BJ (cell line): ENCODE results near the gene MAK. TPM values are rescaled to one million over a fixed set of nuclear protein-coding genes. Genes with fewer than 3 reads are reported as not detected.
"Not testable (repeated sequence)": the region's sequence is repeated elsewhere in the genome, so short reads cannot be mapped to it uniquely, and the experiment has no call there.

Experiments used
- CTCF ChIA-PET: fragments of 350-600 bp; formaldehyde crosslinking; extraction: SDS; loops from one replicate; lab custom pipeline; 2021; ENCODE audit warnings: antibody characterized with exemption, inconsistent platforms; lab: Yijun Ruan, JAX
- POLR2A ChIA-PET: fragments of 300-600 bp; sonication (Branson Sonifier 250); formaldehyde crosslinking; extraction: SDS; loops from one replicate; lab custom pipeline; 2021; ENCODE audit warnings: antibody characterized with exemption; lab: Charles Lee
- DNase-seq: peaks from one replicate; pipeline ENCODE4 v3.0.0-alpha.2; 2011; ENCODE audit warnings: low read depth
- H3K27me3 ChIP-seq: 2 replicates; pipeline ENCODE4 v1.6.0; 2011; ENCODE audit warnings: low read length; ENCODE audit not compliant: control insufficient read depth, insufficient read depth
- H3K36me3 ChIP-seq: 2 replicates; pipeline ENCODE4 v1.5.1; 2011; ENCODE audit warnings: low read length; ENCODE audit not compliant: control insufficient read depth, insufficient read depth
- H3K4me3 ChIP-seq: 2 replicates; pipeline ENCODE4 v1.5.1; 2011; ENCODE audit warnings: low read depth, mild to moderate bottlenecking, control low read depth, low read length
- CTCF ChIP-seq: IDR thresholded peaks from 2 replicates; pipeline ENCODE4 v1.5.1; 2011; ENCODE audit warnings: low read depth, mild to moderate bottlenecking, control low read depth, inconsistent platforms, low read length, moderate library complexity; ENCODE audit not compliant: insufficient read depth
- polyA plus RNA-seq: library from polyadenylated mRNA; depleted of rRNA; stranded (reverse); fragments of >200 nt; gene quantifications from 2 replicates; pipeline ENCODE4 v1.2.3, GENCODE V29; 2011

The MAK gene
- polyA plus RNA-seq, 1 experiment: not detected

DNA sequence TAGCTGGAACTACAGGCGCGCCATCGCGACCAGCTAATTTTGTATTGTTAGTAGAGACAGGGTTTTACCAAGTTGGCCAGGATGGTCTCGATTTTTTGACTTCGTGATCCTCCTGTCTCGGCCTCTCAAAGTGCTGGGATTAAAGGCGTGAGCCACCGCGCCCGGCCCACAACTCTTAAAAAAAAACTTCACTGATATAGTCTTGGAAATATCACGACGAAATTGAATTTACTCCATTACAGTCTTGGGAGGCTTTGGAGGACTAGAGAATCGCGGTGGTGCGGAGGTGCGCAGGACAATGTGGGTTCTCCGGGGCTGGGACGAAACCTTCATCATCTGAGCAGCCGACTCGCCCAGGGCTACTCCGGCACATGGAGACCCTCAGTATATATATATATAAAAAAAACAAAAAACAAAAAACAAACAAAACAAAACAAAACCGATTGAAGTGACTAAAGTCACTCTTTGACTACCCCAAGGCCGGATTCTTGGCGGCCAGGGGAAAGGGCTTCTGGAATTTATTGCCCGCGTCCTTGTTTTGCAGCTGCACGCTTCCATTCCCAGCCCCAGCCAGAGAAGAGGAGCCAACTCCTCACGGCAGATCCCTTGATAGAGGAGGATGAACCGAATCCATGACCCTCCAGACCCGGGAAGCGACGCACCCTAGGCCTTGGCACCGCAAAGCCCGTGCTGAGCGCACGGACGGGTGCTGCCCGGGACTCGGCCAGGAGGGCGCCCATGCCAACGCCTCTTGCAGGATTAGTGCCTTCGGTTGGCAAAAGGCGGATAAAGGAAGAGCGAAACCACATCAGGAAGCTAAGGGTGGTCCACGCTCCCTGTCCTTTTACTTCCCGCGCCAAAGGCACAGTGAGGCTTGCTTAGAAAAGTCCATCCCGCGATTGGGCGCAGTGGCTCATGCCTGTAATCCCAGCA lies 45.2 kb upstream of the MAK start:
- Histone ChIP-seq H3K36me3 (no peaks in the 10 kb centered on the region), H3K27me3 (peaks cover 23% of the 10 kb centered on the region), H3K4me3 (no peak overlapping the region)
- POLR2A ChIA-PET: no interaction called here
- no peak for TF ChIP-seq CTCF
- CTCF ChIA-PET: no interaction called here
- no peak for DNase-seq

GRCh38 chr6:10882657-10883171 lies 44.4 kb upstream of the MAK start:
- CTCF ChIA-PET: interaction anchor here (0.9 kb wide), 1 partner anchor 9 kb away, joined by 3 read pairs; no protein-coding TSS in a partner anchor

DNA sequence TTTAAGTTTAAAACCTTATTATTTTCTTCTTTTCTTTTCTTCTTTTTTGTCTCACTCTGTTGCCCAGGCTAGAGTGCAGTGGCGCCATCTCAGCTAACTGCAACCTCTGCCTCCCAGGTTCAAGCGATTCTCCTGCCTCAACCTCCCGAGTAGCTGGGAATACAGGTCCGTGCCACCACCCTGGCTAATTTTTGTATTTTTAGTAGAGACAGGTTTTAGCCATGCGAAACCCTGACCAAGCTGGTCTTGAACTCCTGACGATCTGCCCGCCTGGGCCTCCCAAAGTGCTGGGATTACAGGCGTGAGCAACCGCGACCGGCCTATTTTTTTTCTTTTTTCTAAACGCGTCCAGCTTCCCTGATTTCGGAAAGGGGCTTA lies 43.9 kb upstream of the MAK start:
- POLR2A ChIA-PET, DNase-seq, H3K4me3 ChIP-seq, H3K36me3 ChIP-seq: not testable (repeated sequence)
- peaks cover 21% of the 10 kb centered on the region for H3K27me3 ChIP-seq
- CTCF ChIA-PET: interaction anchor here (0.9 kb wide), 1 partner anchor 9 kb away, joined by 3 read pairs; no protein-coding TSS in a partner anchor

More at GRCh38 chr6:10882657-10883171, 44.4 kb upstream of the MAK start:
- POLR2A ChIA-PET: no interaction called here
- no peak for DNase-seq
- Histone ChIP-seq H3K27me3 (peaks cover 22% of the 10 kb centered on the region), H3K36me3 (no peaks in the 10 kb centered on the region), H3K4me3 (no peak overlapping the region)
- TF ChIP-seq CTCF: no peak

DNA sequence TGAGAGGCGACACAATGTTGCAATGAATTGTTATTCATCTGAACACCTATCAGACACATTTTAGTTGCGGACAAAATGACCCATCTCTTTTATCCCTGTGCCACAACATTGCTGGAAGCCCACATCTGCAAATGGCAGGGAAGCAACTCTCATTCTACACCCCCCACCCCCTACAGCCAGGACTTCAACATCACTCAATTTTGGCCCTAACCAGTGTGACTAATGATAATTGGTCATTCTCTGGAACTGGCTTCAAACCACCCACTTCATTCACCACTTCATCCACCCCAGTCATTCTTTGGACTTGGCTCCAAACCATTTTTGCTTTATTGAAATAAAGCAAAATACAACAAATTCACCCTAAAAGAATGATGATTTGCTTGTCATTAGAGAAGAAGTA lies 42.0 kb upstream of the MAK start:
- Histone ChIP-seq H3K4me3 (no peak overlapping the region), H3K36me3 (no peaks in the 10 kb centered on the region), H3K27me3 (peaks cover 18% of the 10 kb centered on the region)
- ChIA-PET CTCF (interaction anchor here (0.6 kb wide), 1 partner anchor 1899 kb away, joined by 4 read pairs; no protein-coding TSS in a partner anchor), POLR2A (no interaction called here)
- no peak for DNase-seq
- TF ChIP-seq CTCF: no peak

DNA sequence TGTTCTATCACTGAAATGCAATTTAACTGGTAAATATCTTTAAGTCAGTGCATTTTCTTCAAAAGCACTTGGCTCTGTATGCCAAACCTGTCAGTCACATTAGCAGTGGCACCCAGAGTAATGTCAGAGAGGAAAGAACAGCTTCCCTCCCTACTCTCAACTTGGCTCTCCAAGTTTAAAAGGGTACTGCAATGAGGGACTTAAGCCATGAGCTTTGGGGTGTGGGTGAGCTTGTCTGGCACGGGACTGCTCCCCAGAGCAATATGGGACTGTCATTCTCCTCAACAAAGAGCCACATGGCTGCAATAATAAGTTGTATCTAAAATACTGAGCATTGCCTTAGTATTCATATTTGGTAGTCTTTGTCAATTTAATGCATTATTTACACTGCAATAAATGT lies 39.5 kb upstream of the MAK start:
- H3K27me3 ChIP-seq: peaks cover 10% of the 10 kb centered on the region
- no peaks in the 10 kb centered on the region for H3K36me3 ChIP-seq
- ChIA-PET CTCF (no interaction called here), POLR2A (no interaction called here)
- no peak for TF ChIP-seq CTCF
- DNase-seq: no peak
- H3K4me3 ChIP-seq: no peak overlapping the region
